Stimulated activated CD8-positive, alpha-beta memory T cell treated with anti-CD3 and anti-CD28 coated beads, Interleukin-7, amount 100 ng/mL, for 1 hour (primary cell): Measurements from ENCODE around the gene HAP1.
A peak's percentile ranks its signal among the peaks of the same experiment; 100 is the strongest.
"Not testable (repeated sequence)": the region's sequence is repeated elsewhere in the genome, so short reads cannot be mapped to it uniquely, and the experiment has no call there.

Experiments
- DNase-seq, 2 donors: peaks; one replicate each; pipeline ENCODE4 v3.0.0-alpha.2; 2020; ENCODE audit warnings: low read depth in 2 of 2

Gene HAP1

DNA sequence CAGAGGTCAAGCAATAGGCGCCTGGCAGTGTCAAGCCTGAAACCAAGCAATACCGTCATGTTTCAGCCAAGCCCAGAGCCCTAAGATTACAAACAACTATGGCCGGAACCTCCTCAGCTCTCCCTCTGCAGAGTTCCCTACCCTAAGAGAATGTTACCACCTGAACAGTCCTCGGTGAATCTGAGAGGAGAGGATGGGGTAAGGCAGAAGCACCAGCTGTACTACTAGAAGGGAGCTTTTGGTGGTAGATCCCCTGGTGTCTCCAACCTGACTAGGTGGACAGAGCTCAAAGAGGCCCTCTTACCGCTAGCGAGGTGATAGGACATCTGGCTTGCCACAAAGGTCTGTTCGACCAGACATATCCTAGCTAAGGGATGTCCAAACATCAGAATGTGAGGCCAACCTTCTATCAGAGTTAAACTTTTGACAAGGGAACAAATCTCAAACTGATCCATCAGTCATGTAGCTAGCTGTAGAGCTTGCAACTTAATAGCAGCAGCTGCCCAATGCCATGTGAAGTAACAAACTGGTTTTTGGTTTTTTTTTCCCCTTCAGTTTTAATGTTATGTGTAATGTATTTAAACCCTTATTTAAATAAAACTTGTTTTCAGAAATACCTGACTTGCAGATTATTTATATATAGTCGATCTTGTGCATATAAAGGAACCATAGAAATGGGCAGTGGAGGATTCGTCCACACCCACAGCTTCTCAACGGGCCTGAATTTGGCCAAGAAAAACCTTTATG lies 43.2 kb downstream of the HAP1 start:
- no peak for DNase-seq

- no peak for DNase-seq
Measured at GRCh38 chr17:41690497-41690896, 43.9 kb downstream of the HAP1 start.

- DNase-seq: no peak
Measured at GRCh38 chr17:41689497-41690299, 44.7 kb downstream of the HAP1 start.

DNA sequence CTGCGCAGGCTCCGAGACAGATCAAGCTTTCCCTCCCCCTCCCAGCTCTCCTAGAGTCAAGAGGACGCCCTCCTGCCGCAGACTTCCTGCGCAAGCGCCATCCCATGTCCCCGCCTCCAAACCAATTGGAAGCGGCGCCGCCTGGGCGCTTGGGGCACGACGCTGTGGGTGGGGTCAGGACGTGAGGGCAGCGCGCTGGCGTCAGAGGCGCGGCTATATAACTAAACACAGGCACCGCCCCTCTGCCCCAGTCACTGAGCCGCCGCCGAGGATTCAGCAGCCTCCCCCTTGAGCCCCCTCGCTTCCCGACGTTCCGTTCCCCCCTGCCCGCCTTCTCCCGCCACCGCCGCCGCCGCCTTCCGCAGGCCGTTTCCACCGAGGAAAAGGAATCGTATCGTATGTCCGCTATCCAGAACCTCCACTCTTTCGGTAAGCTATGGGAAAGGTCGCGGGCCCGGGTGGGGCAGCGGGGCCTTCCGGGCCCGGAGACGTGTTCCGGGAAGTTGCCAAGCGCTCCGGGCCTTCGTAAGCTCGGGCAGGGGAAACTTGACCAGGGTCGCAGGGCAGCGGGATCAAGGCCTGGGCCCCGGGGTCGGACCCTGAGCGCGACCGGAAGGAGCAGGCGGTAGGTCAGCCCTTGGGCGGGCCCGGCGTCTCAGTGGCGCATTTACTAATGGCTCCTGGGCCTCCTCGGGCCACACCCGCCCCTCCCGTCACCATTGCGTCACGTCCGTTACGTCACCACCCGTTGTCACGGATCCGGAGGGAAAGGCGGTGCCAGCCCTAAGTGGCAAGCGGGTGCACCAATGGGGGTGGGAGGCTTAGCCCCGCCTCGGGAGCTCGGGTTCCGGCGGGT lies 45.6 kb downstream of the HAP1 start, which contains the start of gene EIF1:
EIF1 (plus strand) TSS at position 245 of the 856 bp plus-strand sequence; CDS start at position 399, 154 bp downstream.
- DNase-seq: peak; percentile 100

DNA sequence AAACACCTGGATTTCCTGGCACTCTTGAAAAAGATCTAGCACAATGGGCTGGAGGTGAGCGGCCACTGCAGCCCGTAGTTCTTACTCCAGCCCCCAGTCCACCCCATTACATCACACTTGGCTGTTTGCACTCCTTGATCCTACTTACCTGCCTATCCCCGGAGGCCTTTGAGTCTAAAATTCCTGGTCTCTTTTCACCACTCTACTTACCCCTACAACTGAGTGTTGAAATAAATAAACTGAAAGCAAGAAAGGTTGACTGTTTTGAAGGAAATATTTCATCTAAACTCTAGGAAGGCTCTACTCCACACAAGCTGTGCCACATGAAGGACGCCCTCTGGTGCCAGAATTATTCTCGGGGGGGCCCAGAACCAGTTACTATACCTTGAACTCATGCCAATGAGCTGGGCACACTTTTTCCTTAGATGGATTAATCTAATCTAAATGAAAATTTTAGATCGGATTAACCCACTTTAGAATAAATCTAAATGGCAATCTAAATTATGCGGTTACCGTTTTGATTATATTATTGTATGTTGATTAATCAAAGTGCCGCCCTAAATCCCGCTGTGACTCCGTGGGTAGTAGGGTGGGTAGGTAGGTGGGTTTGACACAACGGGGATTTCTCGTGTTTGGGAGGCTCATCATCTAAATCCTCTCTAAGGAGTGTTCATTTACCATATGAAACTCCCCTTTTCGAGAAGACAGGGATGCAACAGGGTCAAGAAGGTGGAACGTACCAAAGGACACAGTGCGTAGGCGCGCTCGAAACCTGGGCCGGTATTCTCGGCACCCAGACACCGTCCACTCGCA lies 46.4 kb downstream of the HAP1 start:
- DNase-seq: peak in 1 of 2 donors; percentile 48

GRCh38 chr17:41686281-41686680 lies 48.2 kb downstream of the HAP1 start:
- no peak for DNase-seq

DNA sequence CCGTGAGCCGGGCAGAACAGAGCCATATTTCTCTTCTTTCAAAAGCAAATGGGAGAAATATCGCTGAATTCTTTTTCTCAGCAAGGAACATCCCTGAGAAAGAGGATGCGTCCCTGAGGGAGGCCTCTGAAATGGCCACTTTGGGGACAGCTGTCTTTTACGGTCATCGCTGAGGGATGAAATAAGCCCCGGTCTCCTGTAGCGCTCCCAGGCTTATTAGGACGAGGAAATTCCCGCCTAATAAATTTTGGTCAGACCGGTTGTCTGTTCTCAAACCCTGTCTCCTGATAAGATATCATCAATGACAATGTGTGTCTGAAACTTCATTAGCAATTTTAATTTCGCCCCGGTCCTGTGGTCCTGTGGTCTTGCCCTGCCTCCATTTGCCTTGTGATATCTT lies 48.7 kb downstream of the HAP1 start:
- not testable (repeated sequence) for DNase-seq

GRCh38 chr17:41684035-41684434 lies 50.4 kb downstream of the HAP1 start:
- DNase-seq: no peak

DNA sequence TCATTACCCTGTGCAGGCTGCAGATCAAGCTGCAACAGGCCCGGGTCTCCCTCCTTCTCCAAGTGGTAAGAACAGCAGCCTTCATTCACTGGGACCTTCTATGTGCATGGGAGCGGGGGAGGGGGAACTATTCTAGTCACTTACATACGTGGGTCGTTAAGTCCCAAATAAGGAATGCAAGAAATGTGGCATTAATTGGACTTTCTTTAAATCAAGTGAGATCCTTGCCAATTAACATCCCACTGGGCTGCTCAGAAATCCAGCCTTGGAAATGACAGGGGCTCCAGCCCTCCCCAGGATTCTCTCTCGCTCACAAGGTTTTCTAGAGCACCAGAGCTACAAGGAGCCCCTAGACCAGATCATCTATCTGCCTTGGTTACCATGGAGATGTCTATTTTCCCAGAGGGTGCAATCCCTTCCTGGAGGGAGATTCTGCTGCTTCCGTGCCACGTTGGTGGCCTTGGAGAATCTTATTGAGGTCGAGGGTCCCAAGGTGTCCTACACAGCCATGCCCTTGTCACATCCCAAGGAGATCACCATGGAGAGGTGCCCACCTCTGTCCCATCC lies 50.9 kb downstream of the HAP1 start:
- DNase-seq: no peak

GRCh38 chr17:41682631-41683030 lies 51.8 kb downstream of the HAP1 start:
- DNase-seq: no peak

GRCh38 chr17:41681776-41682175 lies 52.7 kb downstream of the HAP1 start:
- DNase-seq: no peak

- DNase-seq: no peak
Measured at GRCh38 chr17:41680426-41681040, 53.9 kb downstream of the HAP1 start.

GRCh38 chr17:41679740-41680425 lies 54.6 kb downstream of the HAP1 start:
- DNase-seq: no peak

- DNase-seq: no peak
Measured at GRCh38 chr17:41678907-41679739, 55.3 kb downstream of the HAP1 start.

DNA sequence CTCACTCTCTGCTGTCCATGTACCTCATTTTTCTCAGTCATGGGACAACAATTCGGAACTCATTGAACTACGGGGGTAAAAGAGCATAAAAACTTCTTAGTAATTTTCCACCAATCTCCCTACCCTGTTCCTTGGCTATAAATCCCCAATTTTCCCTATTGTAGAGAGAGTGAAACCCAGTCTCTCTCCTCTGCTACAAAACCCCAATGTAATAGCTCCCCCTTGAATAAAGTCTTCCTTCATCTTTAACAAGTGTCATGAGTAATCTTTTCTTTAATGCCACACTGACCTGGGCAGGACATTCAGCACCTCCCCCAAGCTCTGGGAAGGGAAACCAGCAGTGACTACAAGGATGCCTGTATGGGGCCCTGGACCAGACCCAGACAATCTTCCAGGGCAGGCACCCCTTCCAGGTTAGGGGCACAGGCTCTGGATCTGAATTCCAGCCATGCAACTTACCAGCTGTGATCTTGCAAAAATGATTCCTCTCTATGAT lies 56.0 kb downstream of the HAP1 start:
- no peak for DNase-seq

GRCh38 chr17:41676058-41676419 lies 58.4 kb downstream of the HAP1 start:
- no peak for DNase-seq

DNA sequence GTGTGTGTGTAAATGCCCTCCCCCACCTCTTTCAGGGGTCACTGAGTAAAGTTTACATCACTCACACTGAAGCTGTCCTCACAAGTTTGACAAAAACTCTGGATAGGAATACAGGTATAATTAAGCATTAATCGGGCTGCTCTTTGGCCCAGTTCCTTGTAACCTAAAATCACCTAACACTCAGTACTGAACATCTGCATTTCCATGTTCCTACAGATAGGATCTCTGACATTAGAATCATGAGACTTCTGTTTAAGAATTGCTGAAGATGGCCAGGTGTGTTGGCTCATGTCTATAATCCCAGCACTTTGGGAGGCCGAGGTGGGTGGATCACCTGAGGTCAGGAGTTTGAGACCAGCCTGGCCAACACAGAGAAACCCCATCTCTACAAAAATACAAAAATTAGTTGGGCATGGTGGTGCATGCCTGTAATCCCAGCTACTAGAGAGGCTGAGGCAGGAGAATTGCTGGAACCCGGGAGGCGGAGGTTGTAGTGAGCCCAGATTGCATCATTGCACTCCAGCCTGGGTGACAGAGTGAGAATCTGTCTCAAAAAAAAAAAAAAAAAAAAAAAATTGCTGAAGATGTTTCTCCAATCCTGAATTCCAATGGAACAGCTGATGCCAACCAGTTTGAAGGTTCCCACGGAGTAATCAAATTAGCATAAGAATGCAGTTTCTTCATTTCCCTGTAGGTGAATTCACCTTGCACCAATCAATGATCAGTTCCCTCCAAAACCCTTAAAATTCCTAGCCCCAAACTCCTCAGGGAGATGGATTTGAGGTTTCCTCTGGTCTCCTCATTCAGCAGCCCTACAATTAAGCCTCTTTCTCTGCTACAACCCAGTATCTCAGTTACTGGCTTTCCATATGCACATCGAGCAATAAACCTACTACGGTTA lies 59.0 kb downstream of the HAP1 start:
- not testable (repeated sequence) for DNase-seq
